ENCODE results near the gene ZNF254.

ZNF254 gene

GRCh38 chr19:24086974-24087595, at the start of gene ZNF254:
TSS of gene ZNF254 (plus strand) at chr19:24087187. CDS start at chr19:24087308, 121 bp downstream.
- ChIA-PET POLR2A (interaction anchor here (0.6 to 2.5 kb wide), 7 partner anchors 8 to 172 kb away, joined by 3 to 28 read pairs (median 3); partner anchors contain the start of gene ZNF726), CTCF (interaction anchor here (1.1 kb wide), 1 partner anchor 11 kb away, joined by 3 read pairs; no protein-coding TSS in a partner anchor)
- H3K36me3 ChIP-seq (ENCODE audit: control insufficient read depth in 2 of 2, insufficient read depth in 1 of 2, low read length in 2 of 2) = peaks cover 11 to 12% of the 10 kb centered on the region in 2 experiments; a peak in 2 of 3 replicates
- no peaks in the 10 kb centered on the region for H3K4me1 ChIP-seq (ENCODE audit: control insufficient read depth, insufficient read depth, low read length)
- no peaks in the 10 kb centered on the region for H3K9me3 ChIP-seq (ENCODE audit: control insufficient read depth, insufficient read depth, low read depth, low read length)
- H3K27ac ChIP-seq (ENCODE audit: extremely low read depth, low read depth, low read length) = peak within 1 kb of the TSS; percentile 76
- H3K4me3 ChIP-seq (ENCODE audit: low read depth, low read length) = peak within 1 kb of the TSS; percentile 87
- peak; percentile 58 for TF ChIP-seq ZNF366 (tag by site-specific recombination; conservative IDR thresholded peaks at IDR 0.05)
- TF ChIP-seq, protein P1, sequence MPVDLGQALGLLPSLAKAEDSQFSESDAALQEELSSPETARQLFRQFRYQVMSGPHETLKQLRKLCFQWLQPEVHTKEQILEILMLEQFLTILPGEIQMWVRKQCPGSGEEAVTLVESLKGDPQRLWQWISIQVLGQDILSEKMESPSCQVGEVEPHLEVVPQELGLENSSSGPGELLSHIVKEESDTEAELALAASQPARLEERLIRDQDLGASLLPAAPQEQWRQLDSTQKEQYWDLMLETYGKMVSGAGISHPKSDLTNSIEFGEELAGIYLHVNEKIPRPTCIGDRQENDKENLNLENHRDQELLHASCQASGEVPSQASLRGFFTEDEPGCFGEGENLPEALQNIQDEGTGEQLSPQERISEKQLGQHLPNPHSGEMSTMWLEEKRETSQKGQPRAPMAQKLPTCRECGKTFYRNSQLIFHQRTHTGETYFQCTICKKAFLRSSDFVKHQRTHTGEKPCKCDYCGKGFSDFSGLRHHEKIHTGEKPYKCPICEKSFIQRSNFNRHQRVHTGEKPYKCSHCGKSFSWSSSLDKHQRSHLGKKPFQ (tag by site-specific recombination; IDR thresholded peaks at IDR 0.05) = peak; percentile 68
- TF ChIP-seq ZNF837 (tag by site-specific recombination; IDR thresholded peaks at IDR 0.05) = no peak
- TF ChIP-seq ZNF529 (tag by site-specific recombination; IDR thresholded peaks at IDR 0.05; ENCODE audit: insufficient replicate concordance) = no peak
- TF ChIP-seq, protein P2, sequence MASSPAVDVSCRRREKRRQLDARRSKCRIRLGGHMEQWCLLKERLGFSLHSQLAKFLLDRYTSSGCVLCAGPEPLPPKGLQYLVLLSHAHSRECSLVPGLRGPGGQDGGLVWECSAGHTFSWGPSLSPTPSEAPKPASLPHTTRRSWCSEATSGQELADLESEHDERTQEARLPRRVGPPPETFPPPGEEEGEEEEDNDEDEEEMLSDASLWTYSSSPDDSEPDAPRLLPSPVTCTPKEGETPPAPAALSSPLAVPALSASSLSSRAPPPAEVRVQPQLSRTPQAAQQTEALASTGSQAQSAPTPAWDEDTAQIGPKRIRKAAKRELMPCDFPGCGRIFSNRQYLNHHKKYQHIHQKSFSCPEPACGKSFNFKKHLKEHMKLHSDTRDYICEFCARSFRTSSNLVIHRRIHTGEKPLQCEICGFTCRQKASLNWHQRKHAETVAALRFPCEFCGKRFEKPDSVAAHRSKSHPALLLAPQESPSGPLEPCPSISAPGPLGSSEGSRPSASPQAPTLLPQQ (tag by site-specific recombination; IDR thresholded peaks at IDR 0.05) = 0 out of 2 replicates have a peak, but pooled peaks have one; percentile 26
- peak; percentile 91 for TF ChIP-seq ZNF341 (tag by site-specific recombination; IDR thresholded peaks at IDR 0.05; ENCODE audit: low read depth)
- TF ChIP-seq REST (tag by site-specific recombination; IDR thresholded peaks at IDR 0.05) = peak; percentile 12; the same call in 1 of the 2 replicates
- TF ChIP-seq ZBTB20 (tag by site-specific recombination; IDR thresholded peaks at IDR 0.05) = peak; percentile 13; the same call in 1 of the 2 replicates
- TF ChIP-seq KLF8 (tag by site-specific recombination; IDR thresholded peaks at IDR 0.05) = 0 out of 2 replicates have a peak, but pooled peaks have one; percentile 25
- TF ChIP-seq TRIM28 (IDR thresholded peaks at IDR 0.05; ENCODE audit: borderline replicate concordance, low read length) = 0 out of 2 replicates have a peak, but pooled peaks have one; percentile 30
- 0 out of 2 replicates have a peak, but pooled peaks have one; percentile 17 for TF ChIP-seq GLIS1 (tag by site-specific recombination; IDR thresholded peaks at IDR 0.05)
- TF ChIP-seq SP2 (tag by site-specific recombination; IDR thresholded peaks at IDR 0.05) = peak; percentile 85
- 0 out of 2 replicates have a peak, but pooled peaks have one; percentile 22 for TF ChIP-seq YY1 (tag by site-specific recombination; IDR thresholded peaks at IDR 0.05)
- TF ChIP-seq ZNF335 (tag by site-specific recombination; conservative IDR thresholded peaks at IDR 0.05) = peak; percentile 82
- TF ChIP-seq SP3 (tag by site-specific recombination; IDR thresholded peaks at IDR 0.05) = peak; percentile 58
- 0 out of 2 replicates have a peak, but pooled peaks have one; percentile 11 for TF ChIP-seq ZNF660 (tag by site-specific recombination; IDR thresholded peaks at IDR 0.05)
- no peak for TF ChIP-seq SP7 (tag by site-specific recombination; IDR thresholded peaks at IDR 0.05)
- no peak for TF ChIP-seq ZNF266 (tag by site-specific recombination; IDR thresholded peaks at IDR 0.05; ENCODE audit: low read depth)
- TF ChIP-seq ZSCAN18 (tag by site-specific recombination; IDR thresholded peaks at IDR 0.05) = no peak
- peak; percentile 33; the same call in 1 of the 2 replicates for TF ChIP-seq ZBTB17 (tag by site-specific recombination; IDR thresholded peaks at IDR 0.05)
